Measurements from ENCODE around the gene ADRA2C. TPM values are rescaled to one million over a fixed set of nuclear protein-coding genes. Genes with fewer than 3 reads are reported as not detected.

Gene ADRA2C
- total and polyA plus RNA-seq, 2 experiments from 2014 or later: 3.0 to 16.6 TPM

DNA sequence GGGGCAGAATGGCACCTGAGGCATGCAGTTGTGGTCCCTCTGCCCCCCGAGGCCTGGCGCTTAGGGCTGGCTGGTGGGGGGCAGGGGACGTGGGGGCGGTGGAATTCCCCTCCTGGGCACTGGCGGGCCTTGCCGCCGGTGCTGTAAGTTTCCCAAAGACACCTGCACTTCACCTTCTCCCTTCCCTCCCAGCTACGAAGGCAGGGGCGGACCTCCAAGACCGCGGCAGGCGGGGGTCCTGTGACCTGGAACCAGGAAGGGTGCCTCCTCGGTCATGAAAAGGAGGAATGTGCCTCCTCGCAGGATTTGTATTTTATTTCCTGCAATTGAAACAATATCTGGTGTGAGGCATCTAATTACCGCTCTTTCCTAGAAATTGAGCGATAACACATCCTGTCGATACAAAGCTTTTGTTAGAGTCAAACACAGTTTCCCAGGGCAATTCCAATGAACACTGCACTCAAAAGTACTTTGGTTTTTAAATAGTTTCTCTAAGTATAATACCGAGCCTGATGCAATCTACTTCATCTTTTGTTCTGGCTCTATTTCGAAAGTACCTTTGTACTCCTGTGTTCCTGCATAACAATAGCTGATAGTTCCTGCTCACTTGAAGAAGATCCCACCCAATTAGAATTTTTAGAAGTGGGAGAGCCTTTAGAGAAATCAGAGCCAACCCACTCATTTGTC, 12.3 kb upstream of the ADRA2C start:
- Histone ChIP-seq H3K4me1 (ENCODE audit: insufficient read depth) (peaks cover 6% of the 10 kb centered on the region; the same call in 1 of the 2 replicates), H3K27ac (ENCODE audit: low read depth) (peak overlapping the region; percentile 46; the same call in 1 of the 2 replicates), H3K9me2 (ENCODE audit: insufficient read depth) (0 out of 2 replicates have a peak, but pooled peaks cover 2% of the 10 kb centered on the region), H4K20me1 (replicated peaks; ENCODE audit: insufficient read depth) (no peaks in the 10 kb centered on the region), H3K79me2 (replicated peaks; ENCODE audit: insufficient read depth) (no peaks in the 10 kb centered on the region), H2AFZ (no peak overlapping the region), H3K4me3 (no peak overlapping the region), H3K27me3 (ENCODE audit: insufficient read depth) (no peaks in the 10 kb centered on the region), H3F3A (replicated peaks; ENCODE audit: low read depth) (no peaks in the 10 kb centered on the region), H3K36me3 (ENCODE audit: insufficient read depth) (no peaks in the 10 kb centered on the region), H3K4me2 (peak overlapping the region; percentile 6; the same call in 1 of the 2 replicates)
- Mint-ChIP-seq H3K9me3 (peaks cover 26% of the 10 kb centered on the region), H3K4me1 (peaks cover 16% of the 10 kb centered on the region), H3K27ac (peak overlapping the region; percentile 89), H3K4me3 (peak overlapping the region; percentile 23; the same call in 1 of the 3 replicates), H3K36me3 (ENCODE audit: low read depth) (peaks cover 16% of the 10 kb centered on the region), H3K27me3 (ENCODE audit: insufficient read depth, low read depth, poor library complexity) (peaks cover 21% of the 10 kb centered on the region)
- peak; percentile 43 for ATAC-seq
- TF ChIP-seq, protein P1, sequence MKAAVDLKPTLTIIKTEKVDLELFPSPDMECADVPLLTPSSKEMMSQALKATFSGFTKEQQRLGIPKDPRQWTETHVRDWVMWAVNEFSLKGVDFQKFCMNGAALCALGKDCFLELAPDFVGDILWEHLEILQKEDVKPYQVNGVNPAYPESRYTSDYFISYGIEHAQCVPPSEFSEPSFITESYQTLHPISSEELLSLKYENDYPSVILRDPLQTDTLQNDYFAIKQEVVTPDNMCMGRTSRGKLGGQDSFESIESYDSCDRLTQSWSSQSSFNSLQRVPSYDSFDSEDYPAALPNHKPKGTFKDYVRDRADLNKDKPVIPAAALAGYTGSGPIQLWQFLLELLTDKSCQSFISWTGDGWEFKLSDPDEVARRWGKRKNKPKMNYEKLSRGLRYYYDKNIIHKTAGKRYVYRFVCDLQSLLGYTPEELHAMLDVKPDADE (IDR thresholded peaks at IDR 0.05): no peak
- TF ChIP-seq NANOG (IDR thresholded peaks at IDR 0.05; ENCODE audit: borderline replicate concordance) (0 out of 2 replicates have a peak, but pooled peaks have one; percentile 18), ZNF462 (CRISPR knock-in tag; IDR thresholded peaks at IDR 0.05) (0 out of 2 replicates have a peak, but pooled peaks have one; percentile 44)
- peak; percentile 67 for DNase-seq (ENCODE audit: low spot score)

All from GM23338 (cell line).